IPS-15b (cell line): ENCODE data around the gene HOXA10.

ENCODE experiments used
- H3K27me3 ChIP-seq: one replicate; pipeline ENCODE4 v1.6.1; 2013; ENCODE audit warnings: low read length; ENCODE audit not compliant: control insufficient read depth, insufficient read depth
- H3K36me3 ChIP-seq: one replicate; pipeline ENCODE4 v1.6.1; 2013; ENCODE audit warnings: low read length; ENCODE audit not compliant: control insufficient read depth, insufficient read depth
- H3K4me1 ChIP-seq: one replicate; pipeline ENCODE4 v1.6.1; 2013; ENCODE audit warnings: mild to moderate bottlenecking, low read length; ENCODE audit not compliant: control insufficient read depth, insufficient read depth
- H3K4me3 ChIP-seq: one replicate; pipeline ENCODE4 v1.5.1; 2013; ENCODE audit warnings: low read depth, low read length
- H3K9ac ChIP-seq: one replicate; pipeline ENCODE4 v1.6.1; 2013; ENCODE audit warnings: low read depth, mild to moderate bottlenecking, low read length
- H3K9me3 ChIP-seq: one replicate; pipeline ENCODE4 v1.6.1; 2013; ENCODE audit warnings: mild to moderate bottlenecking, low read length; ENCODE audit not compliant: control insufficient read depth, insufficient read depth

HOXA10 gene

GRCh38 chr7:27211084-27211446 lies 36.9 kb upstream of the HOXA10 start:
- Histone ChIP-seq H3K9ac (no peak overlapping the region), H3K4me3 (peak overlapping the region; percentile 26), H3K9me3 (no peaks in the 10 kb centered on the region), H3K27me3 (peaks cover 100% of the 10 kb centered on the region), H3K4me1 (peaks cover 4% of the 10 kb centered on the region), H3K36me3 (no peaks in the 10 kb centered on the region)

- no peaks in the 10 kb centered on the region for H3K9me3 ChIP-seq
- peaks cover 4% of the 10 kb centered on the region for H3K4me1 ChIP-seq
- no peak overlapping the region for H3K9ac ChIP-seq
- H3K36me3 ChIP-seq: no peaks in the 10 kb centered on the region
- peak overlapping the region; percentile 26 for H3K4me3 ChIP-seq
- H3K27me3 ChIP-seq: peaks cover 100% of the 10 kb centered on the region
Observed at GRCh38 chr7:27210441-27211083, 36.4 kb upstream of the HOXA10 start.

GRCh38 chr7:27209933-27210440 lies 35.9 kb upstream of the HOXA10 start:
- Histone ChIP-seq H3K36me3 (no peaks in the 10 kb centered on the region), H3K4me3 (peak overlapping the region; percentile 26), H3K9ac (no peak overlapping the region), H3K27me3 (peaks cover 100% of the 10 kb centered on the region), H3K4me1 (peaks cover 3% of the 10 kb centered on the region), H3K9me3 (no peaks in the 10 kb centered on the region)

GRCh38 chr7:27208998-27209397 lies 34.9 kb upstream of the HOXA10 start:
- H3K4me1 ChIP-seq: no peaks in the 10 kb centered on the region
- H3K36me3 ChIP-seq: no peaks in the 10 kb centered on the region
- no peaks in the 10 kb centered on the region for H3K9me3 ChIP-seq
- H3K27me3 ChIP-seq: peaks cover 100% of the 10 kb centered on the region
- peak overlapping the region; percentile 1 for H3K4me3 ChIP-seq
- H3K9ac ChIP-seq: no peak overlapping the region

GRCh38 chr7:27207348-27207985 lies 33.3 kb upstream of the HOXA10 start:
- H3K4me1 ChIP-seq: no peaks in the 10 kb centered on the region
- no peaks in the 10 kb centered on the region for H3K9me3 ChIP-seq
- no peak overlapping the region for H3K9ac ChIP-seq
- H3K36me3 ChIP-seq: no peaks in the 10 kb centered on the region
- no peak overlapping the region for H3K4me3 ChIP-seq
- H3K27me3 ChIP-seq: peaks cover 100% of the 10 kb centered on the region

GRCh38 chr7:27205325-27206280 lies 31.5 kb upstream of the HOXA10 start:
- Histone ChIP-seq H3K9ac (no peak overlapping the region), H3K9me3 (no peaks in the 10 kb centered on the region), H3K4me3 (peak overlapping the region; percentile 12), H3K27me3 (peaks cover 100% of the 10 kb centered on the region), H3K36me3 (no peaks in the 10 kb centered on the region), H3K4me1 (no peaks in the 10 kb centered on the region)

- Histone ChIP-seq H3K4me1 (no peaks in the 10 kb centered on the region), H3K27me3 (peaks cover 98% of the 10 kb centered on the region), H3K36me3 (no peaks in the 10 kb centered on the region), H3K4me3 (peak overlapping the region; percentile 30), H3K9ac (no peak overlapping the region), H3K9me3 (no peaks in the 10 kb centered on the region)
Observed at GRCh38 chr7:27204851-27205322, 30.8 kb upstream of the HOXA10 start.

DNA sequence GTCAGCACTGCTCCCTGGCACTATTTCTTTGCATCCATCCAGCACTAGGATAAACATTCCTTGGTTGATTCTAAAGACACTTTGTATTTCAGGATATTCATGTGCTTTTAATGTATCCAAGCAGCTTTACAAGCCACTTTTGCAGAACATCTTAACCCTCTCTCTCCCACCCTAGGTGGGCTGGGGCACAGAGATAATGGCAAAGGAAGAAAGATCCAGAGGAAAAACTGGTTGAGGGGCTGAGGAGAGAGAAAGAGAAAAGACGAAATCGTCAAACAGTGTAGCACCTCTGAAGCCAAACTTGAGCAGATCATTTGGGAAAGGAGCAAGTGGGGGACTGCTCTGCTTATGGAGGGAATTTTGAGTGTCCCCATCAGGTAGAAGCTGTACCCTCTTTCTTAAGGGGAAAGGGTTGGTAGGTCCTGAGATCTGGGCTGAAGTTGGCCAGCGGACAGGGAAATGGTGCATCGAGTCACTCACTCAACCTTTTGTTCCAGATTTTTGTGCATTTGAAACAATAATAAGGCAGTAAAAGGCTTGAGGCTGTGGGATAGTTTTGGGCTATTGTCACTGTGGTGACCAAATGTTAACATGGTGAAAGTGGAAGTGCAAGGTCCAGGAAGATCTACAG lies 30.0 kb upstream of the HOXA10 start:
- H3K4me3 ChIP-seq: no peak overlapping the region
- no peaks in the 10 kb centered on the region for H3K4me1 ChIP-seq
- no peaks in the 10 kb centered on the region for H3K36me3 ChIP-seq
- no peaks in the 10 kb centered on the region for H3K9me3 ChIP-seq
- peaks cover 94% of the 10 kb centered on the region for H3K27me3 ChIP-seq
- no peak overlapping the region for H3K9ac ChIP-seq

DNA sequence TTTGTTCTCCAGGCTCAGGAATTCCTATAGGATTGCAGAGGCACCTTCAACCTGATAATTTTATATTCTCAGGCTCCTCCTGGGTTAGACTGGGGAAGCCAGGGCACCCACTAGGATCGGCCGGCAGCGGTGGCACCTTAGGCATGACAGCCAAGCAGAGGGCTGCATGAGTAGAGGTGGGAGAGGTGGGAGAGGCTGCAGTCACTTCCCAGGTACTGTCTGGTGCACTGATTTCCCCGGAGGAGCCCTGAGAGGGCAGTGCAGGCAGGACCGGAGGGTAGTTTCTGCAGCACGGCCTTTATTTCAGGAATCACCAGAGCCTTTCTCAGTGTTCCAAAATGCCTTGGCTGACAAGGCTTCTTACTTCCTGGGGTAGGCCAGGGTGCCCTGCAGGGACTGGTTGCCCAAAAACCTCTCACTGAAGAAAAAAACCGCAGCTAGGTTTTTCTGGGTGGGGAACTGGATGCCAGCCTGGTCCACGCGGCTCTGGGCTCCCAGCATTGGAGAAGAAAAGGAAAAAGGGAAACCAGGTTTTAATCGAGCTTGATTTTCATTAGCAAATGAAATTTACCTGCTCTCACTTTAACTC lies 29.3 kb upstream of the HOXA10 start:
- H3K36me3 ChIP-seq: no peaks in the 10 kb centered on the region
- H3K9ac ChIP-seq: no peak overlapping the region
- peaks cover 94% of the 10 kb centered on the region for H3K27me3 ChIP-seq
- H3K4me3 ChIP-seq: no peak overlapping the region
- H3K4me1 ChIP-seq: no peaks in the 10 kb centered on the region
- H3K9me3 ChIP-seq: no peaks in the 10 kb centered on the region

DNA sequence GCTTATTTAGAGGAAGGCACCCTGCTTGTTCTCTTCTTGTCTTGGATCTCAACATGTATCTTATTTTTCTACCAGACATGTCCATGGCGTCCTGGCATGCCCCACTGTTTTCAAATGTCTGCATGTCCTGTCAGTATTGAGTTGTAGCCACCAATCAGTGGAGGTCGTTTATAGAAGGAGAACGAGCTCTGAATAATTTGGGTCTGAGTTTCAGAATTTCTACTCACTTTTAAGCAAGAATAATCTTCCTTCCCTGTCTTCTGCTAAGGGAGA lies 28.7 kb upstream of the HOXA10 start:
- no peak overlapping the region for H3K4me3 ChIP-seq
- H3K9me3 ChIP-seq: no peaks in the 10 kb centered on the region
- H3K9ac ChIP-seq: no peak overlapping the region
- H3K4me1 ChIP-seq: no peaks in the 10 kb centered on the region
- peaks cover 94% of the 10 kb centered on the region for H3K27me3 ChIP-seq
- H3K36me3 ChIP-seq: no peaks in the 10 kb centered on the region
